HEK293T (cell line): Measurements from ENCODE around the gene EGF.

Source experiments
- CTCF ChIA-PET: fragments of 350-600 bp; formaldehyde crosslinking; extraction: SDS; loops from one replicate; lab custom pipeline; 2021; ENCODE audit warnings: antibody characterized with exemption, inconsistent platforms; lab: Yijun Ruan, JAX
- POLR2A ChIA-PET: fragments of 350-600 bp; formaldehyde crosslinking; extraction: SDS; loops from one replicate; lab custom pipeline; 2020; ENCODE audit warnings: antibody characterized with exemption, inconsistent platforms; lab: Yijun Ruan, JAX
- DNase-seq: peaks from one replicate; pipeline ENCODE4 v3.0.0; 2012; ENCODE audit warnings: mixed read lengths; ENCODE audit errors: extremely low spot score
- ARNT ChIP-seq: fragments of 450-650 bp; IDR thresholded peaks from 2 replicates; pipeline ENCODE4 v1.6.1; 2017; ENCODE audit warnings: mild to moderate bottlenecking
- BHLHE40 ChIP-seq: fragments of 450-650 bp; IDR thresholded peaks from 2 replicates; pipeline ENCODE4 v1.6.1; 2016; ENCODE audit warnings: mild to moderate bottlenecking, moderate library complexity, borderline replicate concordance
- CTBP1 ChIP-seq: fragments of 450-650 bp; IDR thresholded peaks from 2 replicates; pipeline ENCODE4 v1.6.1; 2016; ENCODE audit warnings: borderline replicate concordance
- ELF4 ChIP-seq: fragments of 450-650 bp; IDR thresholded peaks from 2 replicates; pipeline ENCODE4 v1.6.1; 2017; ENCODE audit warnings: antibody characterized with exemption
- FOXA1 ChIP-seq: fragments of 450-650 bp; IDR thresholded peaks from 2 replicates; pipeline ENCODE4 v1.6.1; 2016; ENCODE audit warnings: mild to moderate bottlenecking
- FOXK2 ChIP-seq: fragments of 450-650 bp; IDR thresholded peaks from 2 replicates; pipeline ENCODE4 v1.6.1; 2016; ENCODE audit warnings: mild to moderate bottlenecking
- FOXM1 ChIP-seq: fragments of 450-650 bp; IDR thresholded peaks from 2 replicates; pipeline ENCODE4 v1.6.1; 2017; ENCODE audit warnings: mild to moderate bottlenecking, borderline replicate concordance
- HDGF ChIP-seq: fragments of 450-650 bp; IDR thresholded peaks from 2 replicates; pipeline ENCODE4 v1.6.1; 2017; ENCODE audit warnings: antibody characterized with exemption, borderline replicate concordance
- L3MBTL2 ChIP-seq: fragments of 450-650 bp; conservative IDR thresholded peaks from 2 replicates; pipeline ENCODE4 v1.6.1; 2016; ENCODE audit warnings: mild to moderate bottlenecking
- LEF1 ChIP-seq: fragments of 450-650 bp; IDR thresholded peaks from 2 replicates; pipeline ENCODE4 v1.6.1; 2017; ENCODE audit warnings: mild to moderate bottlenecking, borderline replicate concordance
- NFRKB ChIP-seq: fragments of 450-650 bp; IDR thresholded peaks from 2 replicates; pipeline ENCODE4 v1.6.1; 2016; ENCODE audit warnings: mild to moderate bottlenecking, moderate library complexity
- SP1 ChIP-seq: fragments of 450-650 bp; IDR thresholded peaks from 2 replicates; pipeline ENCODE4 v1.6.1; 2017
- SUZ12 ChIP-seq: fragments of 450-650 bp; IDR thresholded peaks from 2 replicates; pipeline ENCODE4 v1.6.1; 2016; ENCODE audit warnings: mild to moderate bottlenecking
- TARDBP ChIP-seq: fragments of 450-650 bp; IDR thresholded peaks from 2 replicates; pipeline ENCODE4 v1.6.1; 2016
- ZNF384 ChIP-seq: fragments of 450-650 bp; IDR thresholded peaks from 2 replicates; pipeline ENCODE4 v1.6.1; 2016
- TF ChIP-seq, protein P1 (sequence below): fragments of 450-650 bp; IDR thresholded peaks from 2 replicates; pipeline ENCODE4 v1.6.1; 2016

The EGF gene

DNA sequence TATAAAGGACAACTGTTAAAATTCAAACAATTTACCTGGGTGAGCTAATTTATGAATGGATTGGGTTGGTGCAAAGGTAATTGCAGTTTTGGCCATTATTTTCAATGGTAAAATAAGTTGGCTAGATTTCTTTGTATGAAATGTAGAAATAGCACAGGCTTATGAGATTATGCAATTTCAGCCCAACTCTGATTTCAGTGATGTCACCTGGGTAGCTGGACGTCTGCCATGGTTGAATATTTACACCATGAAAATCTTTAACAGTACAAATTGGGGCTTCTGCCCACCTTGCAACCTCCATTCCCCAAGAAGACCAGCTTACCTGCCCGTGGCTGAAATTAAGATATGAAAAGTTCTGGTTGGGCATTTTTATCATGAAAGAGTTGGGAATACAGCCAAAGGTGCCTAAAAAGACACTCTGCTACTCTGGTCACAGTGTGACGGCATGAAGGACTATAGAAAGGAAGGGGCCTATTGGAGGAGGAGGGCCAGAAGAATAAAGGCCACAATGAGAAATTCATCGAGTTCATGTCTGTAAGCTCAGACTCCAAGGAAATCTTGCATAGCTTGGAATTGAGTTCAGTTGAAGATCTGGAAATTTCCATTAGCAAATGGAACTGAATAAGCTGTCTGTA, 29.7 kb downstream of the EGF start:
- TF ChIP-seq ZNF384 (no peak), ELF4 (no peak), ARNT (no peak), FOXK2 (no peak)
- TF ChIP-seq, protein P1, sequence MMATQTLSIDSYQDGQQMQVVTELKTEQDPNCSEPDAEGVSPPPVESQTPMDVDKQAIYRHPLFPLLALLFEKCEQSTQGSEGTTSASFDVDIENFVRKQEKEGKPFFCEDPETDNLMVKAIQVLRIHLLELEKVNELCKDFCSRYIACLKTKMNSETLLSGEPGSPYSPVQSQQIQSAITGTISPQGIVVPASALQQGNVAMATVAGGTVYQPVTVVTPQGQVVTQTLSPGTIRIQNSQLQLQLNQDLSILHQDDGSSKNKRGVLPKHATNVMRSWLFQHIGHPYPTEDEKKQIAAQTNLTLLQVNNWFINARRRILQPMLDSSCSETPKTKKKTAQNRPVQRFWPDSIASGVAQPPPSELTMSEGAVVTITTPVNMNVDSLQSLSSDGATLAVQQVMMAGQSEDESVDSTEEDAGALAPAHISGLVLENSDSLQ, result no peak
- POLR2A ChIA-PET, result no interaction called here
- CTCF ChIA-PET, result interaction anchor here (0.6 kb wide), 1 partner anchor 644 kb away, joined by 3 read pairs; no protein-coding TSS in a partner anchor
- no peak for DNase-seq

- no peak for TF ChIP-seq L3MBTL2
- no peak for TF ChIP-seq FOXA1
- TF ChIP-seq ARNT, result no peak
- TF ChIP-seq CTBP1, result no peak
- no peak for TF ChIP-seq BHLHE40
- TF ChIP-seq NFRKB, result no peak
- no peak for TF ChIP-seq SP1
- TF ChIP-seq ELF4, result no peak
- TF ChIP-seq ZNF384, result no peak
- no peak for TF ChIP-seq HDGF
- TF ChIP-seq, protein P1, result no peak
- no peak for TF ChIP-seq SUZ12
- TF ChIP-seq FOXM1, result no peak
- no peak for TF ChIP-seq TARDBP
- no peak for TF ChIP-seq LEF1
- no peak for TF ChIP-seq FOXK2
- no peak for DNase-seq
- CTCF ChIA-PET, result no interaction called here
- POLR2A ChIA-PET, result no interaction called here
Observed at GRCh38 chr4:109943745-109944144, 31.1 kb downstream of the EGF start.

- ChIA-PET POLR2A (no interaction called here), CTCF (no interaction called here)
- no peak for DNase-seq
- TF ChIP-seq L3MBTL2, result no peak
- TF ChIP-seq BHLHE40, result no peak
- no peak for TF ChIP-seq SUZ12
- TF ChIP-seq, protein P1, result no peak
- no peak for TF ChIP-seq TARDBP
- no peak for TF ChIP-seq LEF1
- TF ChIP-seq ZNF384, result no peak
- TF ChIP-seq FOXK2, result no peak
- TF ChIP-seq CTBP1, result no peak
- TF ChIP-seq HDGF, result no peak
- TF ChIP-seq ELF4, result no peak
- no peak for TF ChIP-seq FOXM1
- no peak for TF ChIP-seq ARNT
- no peak for TF ChIP-seq FOXA1
- TF ChIP-seq NFRKB, result no peak
- TF ChIP-seq SP1, result no peak
Observed at GRCh38 chr4:109944591-109944990, 31.9 kb downstream of the EGF start.

- ChIA-PET POLR2A (no interaction called here), CTCF (no interaction called here)
- no peak for DNase-seq
- TF ChIP-seq TARDBP (no peak), FOXM1 (no peak), NFRKB (no peak), SUZ12 (no peak), ARNT (no peak), BHLHE40 (no peak), ELF4 (no peak), FOXA1 (no peak), ZNF384 (no peak), SP1 (no peak), FOXK2 (no peak), LEF1 (no peak), L3MBTL2 (no peak), CTBP1 (no peak), HDGF (no peak)
- TF ChIP-seq, protein P1, result no peak
Observed at GRCh38 chr4:109945056-109945455, 32.4 kb downstream of the EGF start.

DNA sequence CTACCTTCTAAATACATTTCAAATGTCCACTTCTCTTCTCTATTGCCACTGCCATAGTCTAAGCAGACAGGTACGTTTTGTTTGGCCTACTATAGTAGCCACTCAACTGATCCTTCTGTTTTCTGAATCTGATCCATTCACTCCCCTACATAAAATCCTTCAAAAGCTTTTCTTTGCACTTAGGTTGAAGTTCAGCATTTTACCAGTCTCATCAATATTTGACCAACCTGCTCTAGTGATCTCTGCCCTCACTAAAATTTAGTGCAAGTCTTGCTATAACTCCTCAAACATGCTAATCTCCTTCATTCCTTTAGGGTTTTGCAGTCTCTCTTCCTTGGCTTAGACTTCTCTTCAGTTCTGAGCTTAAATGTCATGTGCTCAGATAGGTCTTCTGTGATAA, 33.4 kb downstream of the EGF start:
- TF ChIP-seq TARDBP (no peak), FOXA1 (no peak), ELF4 (no peak), FOXK2 (no peak), ARNT (no peak), L3MBTL2 (no peak), HDGF (no peak), LEF1 (no peak), BHLHE40 (no peak), ZNF384 (no peak), SUZ12 (no peak), FOXM1 (no peak), CTBP1 (no peak), NFRKB (no peak), SP1 (no peak)
- TF ChIP-seq, protein P1, result no peak
- POLR2A ChIA-PET, result no interaction called here
- CTCF ChIA-PET, result no interaction called here
- no peak for DNase-seq
